CD4-positive, alpha-beta T cell (primary cell): ENCODE results near the gene KCNMA1. TPM values are rescaled to one million over a fixed set of nuclear protein-coding genes. Genes with fewer than 3 reads are reported as not detected.

ENCODE experiments used
- ATAC-seq: fragments of 200-7000 bp; cut with Tn5 transposase; one replicate; pipeline ENCODE4 v1.10.0; 2022; ENCODE audit warnings: mild to moderate bottlenecking; ENCODE audit not compliant: poor library complexity
- CTCF ChIA-PET: fragments of 350-600 bp; sonication (Branson Sonifier 250); formaldehyde crosslinking; loops from one replicate; lab custom pipeline; 2021; ENCODE audit warnings: antibody characterized with exemption, inconsistent platforms; lab: Charles Lee
- POLR2A ChIA-PET: fragments of 350-600 bp; sonication (Branson Sonifier 250); formaldehyde crosslinking; loops from one replicate; lab custom pipeline; 2021; ENCODE audit warnings: antibody characterized with exemption, inconsistent platforms; lab: Charles Lee
- DNase-seq, 14 experiments: peaks; one replicate each; pipeline ENCODE4 v3.0.0-alpha.2; 2013 to 2020; ENCODE audit warnings: mixed read lengths in 2 of 14
- H3K27ac ChIP-seq, 2 donors: one replicate each; pipeline versions ENCODE4 v1.5.1 to v1.7.0; 2013; ENCODE audit warnings: low read length in 2 of 2, low read depth in 1 of 2, mild to moderate bottlenecking in 1 of 2
- H3K27me3 ChIP-seq, 2 experiments: 1 replicate in 1 of 2; 2 replicates in 1 of 2; pipeline versions ENCODE4 v1.6.1 to v1.7.0; 2013; ENCODE audit warnings: low read length in 2 of 2, control low read depth in 1 of 2, mild to moderate bottlenecking in 1 of 2, moderate library complexity in 1 of 2; ENCODE audit not compliant: insufficient read depth in 2 of 2, control insufficient read depth in 1 of 2
- H3K36me3 ChIP-seq: one replicate; pipeline ENCODE4 v1.6.1; 2013; ENCODE audit warnings: low read length, control low read depth; ENCODE audit not compliant: insufficient read depth
- H3K4me1 ChIP-seq: one replicate; pipeline ENCODE4 v1.6.1; 2013; ENCODE audit warnings: low read length, control low read depth; ENCODE audit not compliant: insufficient read depth
- H3K4me3 ChIP-seq: one replicate; pipeline ENCODE4 v1.5.1; 2013; ENCODE audit warnings: mild to moderate bottlenecking, low read length, moderate library complexity
- H3K9me3 ChIP-seq, 2 experiments: 1 replicate in 1 of 2; 2 replicates in 1 of 2; pipeline versions ENCODE4 v1.6.1 to v1.7.0; 2013; ENCODE audit warnings: low read length in 2 of 2, mild to moderate bottlenecking in 2 of 2, control low read depth in 1 of 2, moderate library complexity in 1 of 2; ENCODE audit not compliant: control insufficient read depth in 1 of 2, insufficient read depth in 1 of 2
- H3K27ac Mint-ChIP-seq: one replicate; pipeline ENCODE4 v1.8.0; 2020; ENCODE audit warnings: mixed read lengths
- H3K27me3 Mint-ChIP-seq: one replicate; pipeline ENCODE4 v1.8.0; 2021; ENCODE audit warnings: mixed read lengths
- H3K36me3 Mint-ChIP-seq: one replicate; pipeline ENCODE4 v1.8.0; 2021; ENCODE audit warnings: low read depth, mixed read lengths
- H3K4me1 Mint-ChIP-seq: one replicate; pipeline ENCODE4 v1.8.0; 2021; ENCODE audit warnings: low read depth, mixed read lengths
- H3K4me3 Mint-ChIP-seq: one replicate; pipeline ENCODE4 v1.8.0; 2020; ENCODE audit warnings: mild to moderate bottlenecking, mixed read lengths
- H3K9me3 Mint-ChIP-seq: one replicate; pipeline ENCODE4 v1.8.0; 2020; ENCODE audit warnings: mixed read lengths
- intact Hi-C, 2 experiments: fragments of 100-400 bp; cut with DNase I in 1 of 2; cut with micrococcal nuclease in 1 of 2; formaldehyde crosslinking; loops; one replicate each; pipeline versions ENCODE4 v1.15.1 to v1.9.0; 2023 to 2025; cut with DNase I, micrococcal nuclease
- total RNA-seq, 174 experiments: library from RNA in 2 of 174; stranded (reverse) in 2 of 174; gene quantifications; one replicate each; pipeline ENCODE4 v1.2.3 and lab custom pipeline; 2021 to 2026
- TF ChIP-seq, protein P1 (sequence below): fragments of 200-600 bp; IDR thresholded peaks from one replicate; pipeline ENCODE4 v1.8.0; 2022; ENCODE audit warnings: antibody characterized with exemption, mild to moderate bottlenecking

The KCNMA1 gene
- total RNA-seq, 2 experiments from 2014 or later, result not detected

DNA sequence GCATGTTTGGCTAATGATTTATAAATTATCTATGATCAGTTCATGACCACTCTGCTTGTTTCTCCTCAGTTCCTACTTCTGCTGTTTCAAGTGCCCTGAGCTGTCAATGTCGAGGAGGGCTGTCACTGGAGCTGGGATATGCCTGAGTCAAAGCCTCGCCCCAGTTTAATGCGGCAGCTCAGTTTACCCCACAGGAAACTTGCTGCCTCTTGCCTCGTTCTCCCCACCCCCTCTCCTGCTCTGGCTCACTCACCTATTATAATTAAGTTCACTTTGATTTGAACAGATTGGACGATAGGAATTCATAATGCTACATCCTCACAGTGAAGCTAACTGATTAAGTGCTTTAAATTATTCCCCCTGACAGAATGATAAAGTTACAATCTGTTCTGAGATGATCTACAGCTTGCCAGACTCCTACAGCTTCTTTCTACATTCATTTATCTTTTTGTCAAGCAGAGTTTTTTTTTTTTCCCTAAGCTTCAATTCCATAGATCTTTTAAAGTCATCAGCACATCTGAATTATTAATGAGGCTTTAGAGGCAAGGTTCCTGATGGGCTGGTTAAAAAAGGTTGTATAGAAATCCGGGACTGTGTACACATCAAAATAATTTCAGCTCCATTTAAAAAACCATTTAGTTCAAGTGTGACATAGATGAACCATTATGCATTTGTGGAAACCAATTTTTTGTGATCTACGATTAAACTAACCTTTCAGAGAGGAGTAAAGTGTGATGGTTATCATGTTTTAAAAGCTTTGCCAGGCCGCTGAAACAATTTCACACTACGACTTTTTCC lies 758.3 kb downstream of the KCNMA1 start:
- no peaks in the 10 kb centered on the region for H3K27me3 ChIP-seq
- no peak overlapping the region for H3K27ac ChIP-seq
- H3K9me3 ChIP-seq, result no peaks in the 10 kb centered on the region
- Mint-ChIP-seq H3K9me3 (no peaks in the 10 kb centered on the region), H3K27ac (no peak overlapping the region), H3K36me3 (no peaks in the 10 kb centered on the region), H3K4me3 (no peak overlapping the region), H3K4me1 (no peaks in the 10 kb centered on the region), H3K27me3 (peaks cover 3% of the 10 kb centered on the region)
- TF ChIP-seq, protein P1, sequence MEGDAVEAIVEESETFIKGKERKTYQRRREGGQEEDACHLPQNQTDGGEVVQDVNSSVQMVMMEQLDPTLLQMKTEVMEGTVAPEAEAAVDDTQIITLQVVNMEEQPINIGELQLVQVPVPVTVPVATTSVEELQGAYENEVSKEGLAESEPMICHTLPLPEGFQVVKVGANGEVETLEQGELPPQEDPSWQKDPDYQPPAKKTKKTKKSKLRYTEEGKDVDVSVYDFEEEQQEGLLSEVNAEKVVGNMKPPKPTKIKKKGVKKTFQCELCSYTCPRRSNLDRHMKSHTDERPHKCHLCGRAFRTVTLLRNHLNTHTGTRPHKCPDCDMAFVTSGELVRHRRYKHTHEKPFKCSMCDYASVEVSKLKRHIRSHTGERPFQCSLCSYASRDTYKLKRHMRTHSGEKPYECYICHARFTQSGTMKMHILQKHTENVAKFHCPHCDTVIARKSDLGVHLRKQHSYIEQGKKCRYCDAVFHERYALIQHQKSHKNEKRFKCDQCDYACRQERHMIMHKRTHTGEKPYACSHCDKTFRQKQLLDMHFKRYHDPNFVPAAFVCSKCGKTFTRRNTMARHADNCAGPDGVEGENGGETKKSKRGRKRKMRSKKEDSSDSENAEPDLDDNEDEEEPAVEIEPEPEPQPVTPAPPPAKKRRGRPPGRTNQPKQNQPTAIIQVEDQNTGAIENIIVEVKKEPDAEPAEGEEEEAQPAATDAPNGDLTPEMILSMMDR, result no peak
- intact Hi-C loops, result no loop called here
- H3K4me3 ChIP-seq, result no peak overlapping the region
- ChIA-PET POLR2A (no interaction called here), CTCF (no interaction called here)
- DNase-seq (no peak), ATAC-seq (no peak)
- no peaks in the 10 kb centered on the region for H3K4me1 ChIP-seq
- no peaks in the 10 kb centered on the region for H3K36me3 ChIP-seq

DNA sequence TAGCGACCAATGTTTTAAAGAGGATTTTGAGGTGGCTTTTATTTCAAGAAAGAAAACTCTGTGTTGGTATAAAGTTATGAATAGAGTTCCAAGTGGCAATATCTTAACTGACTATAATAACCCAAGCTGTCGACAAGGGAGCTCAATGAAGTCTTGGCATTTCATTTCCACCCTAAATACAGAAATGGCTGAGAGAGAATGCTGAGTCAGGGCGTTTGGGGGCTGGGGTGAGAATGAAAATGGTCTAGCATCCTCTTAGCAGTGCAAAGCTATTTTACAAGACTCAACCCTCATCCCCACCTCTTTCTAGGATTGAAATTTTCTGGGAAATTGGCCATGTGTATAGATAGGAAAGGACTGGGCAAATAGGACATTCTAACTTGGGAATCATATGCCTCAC lies 759.1 kb downstream of the KCNMA1 start:
- Histone ChIP-seq H3K4me1 (no peaks in the 10 kb centered on the region), H3K36me3 (no peaks in the 10 kb centered on the region), H3K4me3 (no peak overlapping the region), H3K27ac (no peak overlapping the region), H3K9me3 (no peaks in the 10 kb centered on the region), H3K27me3 (no peaks in the 10 kb centered on the region)
- Mint-ChIP-seq H3K4me3 (no peak overlapping the region), H3K4me1 (no peaks in the 10 kb centered on the region), H3K36me3 (no peaks in the 10 kb centered on the region), H3K27me3 (peaks cover 9% of the 10 kb centered on the region), H3K9me3 (no peaks in the 10 kb centered on the region), H3K27ac (no peak overlapping the region)
- ChIA-PET POLR2A (no interaction called here), CTCF (no interaction called here)
- intact Hi-C loops, result no loop called here
- TF ChIP-seq, protein P1, result no peak
- no peak for ATAC-seq
- no peak for DNase-seq

DNA sequence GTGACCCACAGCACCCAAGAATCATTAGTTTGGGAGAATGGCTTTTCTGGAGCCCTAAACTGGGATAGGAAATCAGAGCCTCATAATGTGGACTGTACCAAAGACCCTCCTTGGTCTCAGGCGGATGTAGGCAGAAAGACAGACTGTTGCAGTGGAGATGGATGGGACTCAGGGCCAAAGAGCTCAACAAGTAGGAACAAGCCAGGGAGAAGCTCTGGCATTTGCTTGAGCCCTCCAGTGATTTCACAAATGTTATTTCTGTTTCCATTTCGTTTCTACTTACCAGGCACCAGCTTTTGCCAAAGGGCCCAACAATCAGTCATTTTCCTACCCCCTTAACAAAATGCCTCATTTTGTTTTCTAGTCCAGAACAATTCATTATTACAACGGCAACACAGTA lies 762.7 kb downstream of the KCNMA1 start:
- Histone ChIP-seq H3K9me3 (peaks cover 0 to 3% of the 10 kb centered on the region in 2 experiments), H3K27ac (no peak overlapping the region), H3K4me3 (no peak overlapping the region), H3K36me3 (no peaks in the 10 kb centered on the region), H3K4me1 (no peaks in the 10 kb centered on the region), H3K27me3 (no peaks in the 10 kb centered on the region)
- Mint-ChIP-seq H3K27ac (no peak overlapping the region), H3K4me1 (no peaks in the 10 kb centered on the region), H3K36me3 (no peaks in the 10 kb centered on the region), H3K9me3 (no peaks in the 10 kb centered on the region), H3K27me3 (peaks cover 5% of the 10 kb centered on the region), H3K4me3 (no peak overlapping the region)
- ATAC-seq (no peak), DNase-seq (no peak)
- ChIA-PET CTCF (no interaction called here), POLR2A (interaction anchor here (0.5 kb wide), 1 partner anchor 86 kb away, joined by 4 read pairs; no protein-coding TSS in a partner anchor)
- TF ChIP-seq, protein P1, result no peak
- intact Hi-C loops, result no loop called here
